HG02840 (cell line): ENCODE measurements around the gene SMYD3.
"Not testable (repeated sequence)": the region's sequence is repeated elsewhere in the genome, so short reads cannot be mapped to it uniquely, and the experiment has no call there.

Experiments used
- ATAC-seq: cut with Tn5 transposase; IDR thresholded peaks from one replicate; pipeline ENCODE4 v1.9.1; 2021; ENCODE audit warnings: mild to moderate bottlenecking, moderate library complexity, moderate number of reproducible peaks; ENCODE audit not compliant: unreplicated experiment, low FRiP score

The SMYD3 gene

GRCh38 chr1:245721488-245721887 is 785.6 kb downstream of the SMYD3 start:
- no peak for ATAC-seq

- ATAC-seq, result no peak
These were observed 788.1 kb downstream of the SMYD3 start for GRCh38 chr1:245718951-245719350.

GRCh38 chr1:245718123-245718522 is 789.0 kb downstream of the SMYD3 start:
- no peak for ATAC-seq

- ATAC-seq, result no peak
These were observed 789.5 kb downstream of the SMYD3 start for GRCh38 chr1:245717611-245718010.

GRCh38 chr1:245716561-245716960 is 790.5 kb downstream of the SMYD3 start:
- ATAC-seq, result no peak

GRCh38 chr1:245715970-245716369 is 791.1 kb downstream of the SMYD3 start:
- ATAC-seq, result no peak

- ATAC-seq, result no peak
These were observed 791.8 kb downstream of the SMYD3 start for GRCh38 chr1:245715291-245715701.

GRCh38 chr1:245714027-245714426 is 793.1 kb downstream of the SMYD3 start:
- not testable (repeated sequence) for ATAC-seq

- no peak for ATAC-seq
These were observed 795.8 kb downstream of the SMYD3 start for GRCh38 chr1:245710961-245711903.

GRCh38 chr1:245707941-245708340 is 799.1 kb downstream of the SMYD3 start:
- ATAC-seq, result no peak

GRCh38 chr1:245704765-245705164 is 802.3 kb downstream of the SMYD3 start:
- ATAC-seq, result no peak

GRCh38 chr1:245704341-245704740 is 802.7 kb downstream of the SMYD3 start:
- ATAC-seq, result no peak

GRCh38 chr1:245702346-245702745 is 804.7 kb downstream of the SMYD3 start:
- ATAC-seq, result no peak

GRCh38 chr1:245701631-245702030 is 805.4 kb downstream of the SMYD3 start:
- no peak for ATAC-seq

- ATAC-seq, result no peak
These were observed 806.4 kb downstream of the SMYD3 start for GRCh38 chr1:245700631-245701030.
